B cell (primary cell): ENCODE data around the gene ADAM12.

Experiments
- CTCF ChIP-seq: fragments of 200-600 bp; IDR thresholded peaks from one replicate; pipeline ENCODE4 v1.8.0; 2022; ENCODE audit warnings: antibody characterized with exemption, mild to moderate bottlenecking
- EZH2 ChIP-seq: IDR thresholded peaks from 2 replicates; pipeline ENCODE4 v1.6.1; 2012; ENCODE audit warnings: borderline replicate concordance, low read depth, mild to moderate bottlenecking, moderate library complexity, low read length; ENCODE audit not compliant: insufficient read depth, poor library complexity, severe bottlenecking

GRCh38 chr10:126161691-126162090 is 226.6 kb downstream of the ADAM12 start:
- TF ChIP-seq CTCF (no peak), EZH2 (no peak)
